SK-N-SH (cell line): ENCODE data around the gene ANKRD37. TPM values are rescaled to one million over a fixed set of nuclear protein-coding genes. Genes with fewer than 3 reads are reported as not detected.

Experiments used
- CTCF ChIA-PET: fragments of 300-600, 350-600 bp; formaldehyde crosslinking; extraction: SDS; loops from one replicate; lab custom pipeline; 2021; lab: Yijun Ruan, JAX
- POLR2A ChIA-PET: fragments of 350-600 bp; sonication (Branson Sonifier 250); formaldehyde crosslinking; extraction: SDS; loops from one replicate; lab custom pipeline; 2020; ENCODE audit warnings: antibody characterized with exemption, inconsistent platforms; lab: Yijun Ruan, JAX
- DNase-seq: peaks from one replicate; pipeline ENCODE4 v3.0.0; 2012
- H2AFZ ChIP-seq: fragments of 200-600 bp; sonication (generic); 2 replicates; pipeline ENCODE4 v1.8.1; 2016; ENCODE audit warnings: antibody characterized with exemption, mild to moderate bottlenecking, low read depth
- H3F3A ChIP-seq: fragments of 200-600 bp; sonication (generic); replicated peaks from 2 replicates; pipeline ENCODE3; 2016; ENCODE audit warnings: antibody characterized with exemption, mild to moderate bottlenecking; ENCODE audit not compliant: insufficient read depth
- H3K27ac ChIP-seq, 2 experiments: fragments of 200-500 bp in 1 of 2; fragments of 200-600 bp in 1 of 2; sonication (Bioruptor generic) in 1 of 2; sonication (generic), shearing (Covaris generic) in 1 of 2; 2 replicates each; pipeline versions ENCODE4 v1.5.1 to v1.6.1; 2014 to 2016; ENCODE audit warnings: low read depth in 2 of 2, inconsistent platforms in 1 of 2, low read length in 1 of 2, mild to moderate bottlenecking in 1 of 2, mixed read lengths in 1 of 2
- H3K27me3 ChIP-seq: fragments of 200-600 bp; sonication (generic), shearing (Covaris generic); 2 replicates; pipeline ENCODE4 v1.6.1; 2016; ENCODE audit warnings: mixed run types; ENCODE audit not compliant: insufficient read depth
- H3K36me3 ChIP-seq, 2 experiments: fragments of 200-500 bp in 1 of 2; fragments of 200-600 bp in 1 of 2; sonication (Bioruptor generic) in 1 of 2; sonication (generic) in 1 of 2; replicated peaks in 1 of 2; 2 replicates each; pipeline versions ENCODE3 to v1.5.1; 2014 to 2016; ENCODE audit warnings: low read length in 1 of 2, mild to moderate bottlenecking in 1 of 2; ENCODE audit not compliant: insufficient read depth in 2 of 2, control insufficient read depth in 1 of 2
- H3K4me1 ChIP-seq, 2 experiments: fragments of 200-500 bp in 1 of 2; fragments of 200-600 bp in 1 of 2; sonication (Bioruptor generic) in 1 of 2; sonication (generic), shearing (Covaris generic) in 1 of 2; 2 replicates each; pipeline versions ENCODE4 v1.5.1 to v1.6.1; 2014 to 2016; ENCODE audit warnings: low read depth in 1 of 2, low read length in 1 of 2, mixed run types in 1 of 2; ENCODE audit not compliant: insufficient read depth in 2 of 2, control insufficient read depth in 1 of 2
- H3K4me2 ChIP-seq: fragments of 200-600 bp; sonication (generic), shearing (Covaris generic); 2 replicates; pipeline ENCODE4 v1.6.1; 2017; ENCODE audit warnings: mixed run types
- H3K4me3 ChIP-seq, 2 experiments: fragments of 200-500 bp in 1 of 2; fragments of 200-600 bp in 1 of 2; sonication (Bioruptor generic) in 1 of 2; sonication (generic), shearing (Covaris generic) in 1 of 2; 2 replicates each; pipeline versions ENCODE4 v1.5.1 to v1.8.1; 2014 to 2016; ENCODE audit warnings: low read depth in 2 of 2, inconsistent platforms in 1 of 2, low read length in 1 of 2, mild to moderate bottlenecking in 1 of 2, mixed read lengths in 1 of 2, moderate library complexity in 1 of 2
- H3K79me2 ChIP-seq: fragments of 200-600 bp; sonication (generic); 2 replicates; pipeline ENCODE4 v1.8.1; 2017; ENCODE audit warnings: mild to moderate bottlenecking; ENCODE audit not compliant: insufficient read depth
- H3K9ac ChIP-seq: fragments of 200-600 bp; sonication (generic); 2 replicates; pipeline ENCODE4 v1.6.1; 2017; ENCODE audit warnings: mixed run types
- H3K9me2 ChIP-seq: fragments of 200-600 bp; sonication (generic); 2 replicates; pipeline ENCODE4 v1.6.1; 2017; ENCODE audit warnings: mixed run types
- H3K9me3 ChIP-seq: fragments of 200-600 bp; sonication (generic); 2 replicates; pipeline ENCODE4 v1.6.1; 2017; ENCODE audit warnings: mixed run types, mild to moderate bottlenecking, moderate library complexity
- H4K20me1 ChIP-seq: fragments of 200-600 bp; sonication (generic); 2 replicates; pipeline ENCODE4 v1.6.1; 2017; ENCODE audit warnings: mild to moderate bottlenecking, mixed run types; ENCODE audit not compliant: insufficient read depth
- CHD2 ChIP-seq: fragments of 150-350 bp; IDR thresholded peaks from 2 replicates; pipeline ENCODE4 v1.6.1; 2018; ENCODE audit warnings: low read length; ENCODE audit not compliant: partially characterized antibody
- ELF1 ChIP-seq: IDR thresholded peaks from 2 replicates; pipeline ENCODE4 v1.4.0; 2012
- EP300 ChIP-seq, 2 experiments: IDR thresholded peaks; 2 replicates each; pipeline versions ENCODE4 v1.4.0 to v1.6.1; 2012; ENCODE audit warnings: borderline replicate concordance in 1 of 2, low read depth in 1 of 2, low read length in 1 of 2
- EZH2phosphoT487 ChIP-seq: fragments of 200-600 bp; sonication (generic); IDR thresholded peaks from 2 replicates; pipeline ENCODE4 v1.6.1; 2017; ENCODE audit warnings: low read depth, mixed run types, mild to moderate bottlenecking, antibody characterized with exemption, moderate library complexity, borderline replicate concordance
- FOSL2 ChIP-seq: IDR thresholded peaks from 2 replicates; pipeline ENCODE4 v1.4.0; 2012; ENCODE audit warnings: low read depth, mild to moderate bottlenecking, moderate library complexity, borderline replicate concordance
- FOXJ3 ChIP-seq: sonication (generic); formaldehyde crosslinking; IDR thresholded peaks from 2 replicates; pipeline ENCODE4 v1.5.1; 2020; ENCODE audit warnings: mild to moderate bottlenecking, missing genetic modification reagents
- GATA2 ChIP-seq: sonication (generic); formaldehyde crosslinking; IDR thresholded peaks from 2 replicates; pipeline ENCODE4 v1.5.0; 2020; ENCODE audit warnings: mild to moderate bottlenecking, missing genetic modification reagents
- MEF2A ChIP-seq: IDR thresholded peaks from 2 replicates; pipeline ENCODE4 v1.4.0; 2012; ENCODE audit warnings: low read depth, borderline replicate concordance
- NFIC ChIP-seq: IDR thresholded peaks from 2 replicates; pipeline ENCODE4 v1.4.0; 2012; ENCODE audit warnings: borderline replicate concordance
- POLR2AphosphoS5 ChIP-seq: IDR thresholded peaks from 2 replicates; pipeline ENCODE4 v1.6.1; 2012; ENCODE audit warnings: low read depth, low read length
- RAD21 ChIP-seq: IDR thresholded peaks from 2 replicates; pipeline ENCODE4 v1.6.1; 2012; ENCODE audit warnings: mild to moderate bottlenecking, low read length
- RCOR1 ChIP-seq: fragments of 150-350 bp; IDR thresholded peaks from 2 replicates; pipeline ENCODE4 v1.6.1; 2017; ENCODE audit warnings: antibody characterized with exemption, low read length
- REST ChIP-seq: IDR thresholded peaks from 2 replicates; pipeline ENCODE4 v1.6.1; 2012; ENCODE audit warnings: mild to moderate bottlenecking, low read depth, low read length, moderate library complexity
- RFX5 ChIP-seq: IDR thresholded peaks from 2 replicates; pipeline ENCODE4 v1.6.1; 2012; ENCODE audit warnings: mild to moderate bottlenecking, improper control_type of control experiment, low read length
- SMC3 ChIP-seq: IDR thresholded peaks from 2 replicates; pipeline ENCODE4 v1.6.1; 2012; ENCODE audit warnings: low read depth, low read length, improper control_type of control experiment
- TAF1 ChIP-seq: IDR thresholded peaks from 2 replicates; pipeline ENCODE4 v1.6.1; 2012; ENCODE audit warnings: low read depth, mild to moderate bottlenecking, low read length, moderate library complexity, borderline replicate concordance
- TEAD4 ChIP-seq: IDR thresholded peaks from 2 replicates; pipeline ENCODE4 v1.4.0; 2012; ENCODE audit warnings: mild to moderate bottlenecking, borderline replicate concordance; ENCODE audit not compliant: insufficient read depth
- USF1 ChIP-seq: IDR thresholded peaks from 2 replicates; pipeline ENCODE4 v1.4.0; 2012; ENCODE audit warnings: low read depth, borderline replicate concordance
- WGBS: methylation state at CpG from one replicate; pipeline ENCODE4 v1.1.6; 2017; ENCODE audit warnings: low lambda C conversion rate; 5-methylcytosine and 5-hydroxymethylcytosine counted together
- polyA plus RNA-seq, 3 experiments: library from polyadenylated mRNA; depleted of rRNA; stranded (reverse); fragments of >200 nt; gene quantifications; 2 replicates each; pipeline ENCODE4 v1.2.3, GENCODE V29; 2012

The ANKRD37 gene
- polyA plus RNA-seq, 1 of the 3 experiments (the other 2 are of a cell fraction), result 10.1 TPM

- H2AFZ ChIP-seq, result no peak overlapping the region
- no peaks in the 10 kb centered on the region for H3K9me2 ChIP-seq
- no peak overlapping the region for H3K4me2 ChIP-seq
- ChIA-PET CTCF (no interaction called here), POLR2A (no interaction called here)
- H4K20me1 ChIP-seq, result no peaks in the 10 kb centered on the region
- H3F3A ChIP-seq, result peaks cover 37% of the 10 kb centered on the region
- H3K4me1 ChIP-seq, result peaks cover 10 to 13% of the 10 kb centered on the region in 2 experiments
- no peak overlapping the region for H3K4me3 ChIP-seq
- WGBS, result 86% methylated on average over 14 of the region's 14 CpGs
- no peak overlapping the region for H3K9ac ChIP-seq
- no peaks in the 10 kb centered on the region for H3K79me2 ChIP-seq
- no peak for TF ChIP-seq RFX5
- TF ChIP-seq RAD21, result no peak
- TF ChIP-seq REST, result no peak
- no peak for TF ChIP-seq SMC3
- TF ChIP-seq TAF1, result no peak
- TF ChIP-seq USF1, result no peak
- H3K27me3 ChIP-seq, result no peaks in the 10 kb centered on the region
- no peak for DNase-seq
- H3K9me3 ChIP-seq, result no peaks in the 10 kb centered on the region
- peaks cover 8 to 53% of the 10 kb centered on the region in 2 experiments for H3K36me3 ChIP-seq
- H3K27ac ChIP-seq, result peak overlapping the region in 1 of 2 experiments; percentile 89; a peak in 2 of 4 replicates
Measured at GRCh38 chr4:185346975-185347601, 49.6 kb upstream of the ANKRD37 start.

- Histone ChIP-seq H3K4me1 (no peaks in the 10 kb centered on the region), H3F3A (peaks cover 2% of the 10 kb centered on the region), H2AFZ (no peak overlapping the region), H3K9me2 (no peaks in the 10 kb centered on the region), H3K36me3 (peaks cover 16 to 50% of the 10 kb centered on the region in 2 experiments), H3K79me2 (no peaks in the 10 kb centered on the region), H3K9me3 (no peaks in the 10 kb centered on the region), H4K20me1 (no peaks in the 10 kb centered on the region), H3K27ac (no peak overlapping the region), H3K4me2 (no peak overlapping the region), H3K9ac (no peak overlapping the region), H3K27me3 (no peaks in the 10 kb centered on the region), H3K4me3 (no peak overlapping the region)
- DNase-seq, result no peak
- ChIA-PET POLR2A (no interaction called here), CTCF (interaction anchor here (1.2 kb wide), 1 partner anchor 15 kb away, joined by 4 read pairs; no protein-coding TSS in a partner anchor)
- WGBS, result 92% methylated on average over 13 of the region's 13 CpGs
- no peak for TF ChIP-seq FOXJ3 (CRISPR knock-in tag)
- TF ChIP-seq TEAD4, result no peak
- no peak for TF ChIP-seq EP300 (IDR thresholded peaks at IDR 0.05; ENCODE audit: borderline replicate concordance in 1 of 2, low read depth in 1 of 2, low read length in 1 of 2)
- TF ChIP-seq FOSL2, result no peak
- no peak for TF ChIP-seq EZH2phosphoT487
- no peak for TF ChIP-seq ELF1
- TF ChIP-seq POLR2AphosphoS5, result no peak
- TF ChIP-seq CHD2, result no peak
- TF ChIP-seq RCOR1, result no peak
- no peak for TF ChIP-seq NFIC
- TF ChIP-seq USF1, result no peak
- no peak for TF ChIP-seq MEF2A
- TF ChIP-seq TAF1, result no peak
- no peak for TF ChIP-seq REST
- no peak for TF ChIP-seq GATA2 (CRISPR knock-in tag)
Measured at GRCh38 chr4:185351691-185352090, 45.0 kb upstream of the ANKRD37 start.
